Measurements from ENCODE around the gene PAEP. TPM values are rescaled to one million over a fixed set of nuclear protein-coding genes. Genes with fewer than 3 reads are reported as not detected.

PAEP gene
- total and polyA plus RNA-seq, 7 donors: not detected

- Histone ChIP-seq H3K9me3 (no peaks in the 10 kb centered on the region), H3K4me1 (no peaks in the 10 kb centered on the region), H3K27ac (no peak within 1 kb of the TSS), H3K36me3 (no peaks in the 10 kb centered on the region), H3K4me3 (no peak within 1 kb of the TSS), H3K27me3 (peaks cover 5 to 36% (median 14%) of the 10 kb centered on the region in 3 donors)
- no peak for DNase-seq
- intact Hi-C loops (cut with DNase I): no loop called here
- TF ChIP-seq, protein P1, sequence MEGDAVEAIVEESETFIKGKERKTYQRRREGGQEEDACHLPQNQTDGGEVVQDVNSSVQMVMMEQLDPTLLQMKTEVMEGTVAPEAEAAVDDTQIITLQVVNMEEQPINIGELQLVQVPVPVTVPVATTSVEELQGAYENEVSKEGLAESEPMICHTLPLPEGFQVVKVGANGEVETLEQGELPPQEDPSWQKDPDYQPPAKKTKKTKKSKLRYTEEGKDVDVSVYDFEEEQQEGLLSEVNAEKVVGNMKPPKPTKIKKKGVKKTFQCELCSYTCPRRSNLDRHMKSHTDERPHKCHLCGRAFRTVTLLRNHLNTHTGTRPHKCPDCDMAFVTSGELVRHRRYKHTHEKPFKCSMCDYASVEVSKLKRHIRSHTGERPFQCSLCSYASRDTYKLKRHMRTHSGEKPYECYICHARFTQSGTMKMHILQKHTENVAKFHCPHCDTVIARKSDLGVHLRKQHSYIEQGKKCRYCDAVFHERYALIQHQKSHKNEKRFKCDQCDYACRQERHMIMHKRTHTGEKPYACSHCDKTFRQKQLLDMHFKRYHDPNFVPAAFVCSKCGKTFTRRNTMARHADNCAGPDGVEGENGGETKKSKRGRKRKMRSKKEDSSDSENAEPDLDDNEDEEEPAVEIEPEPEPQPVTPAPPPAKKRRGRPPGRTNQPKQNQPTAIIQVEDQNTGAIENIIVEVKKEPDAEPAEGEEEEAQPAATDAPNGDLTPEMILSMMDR (IDR thresholded peaks at IDR 0.05): no peak
- TF ChIP-seq POLR2A (IDR thresholded peaks at IDR 0.05): no peak
- TF ChIP-seq EP300 (IDR thresholded peaks at IDR 0.05): no peak
- TF ChIP-seq POLR2AphosphoS5 (IDR thresholded peaks at IDR 0.05): no peak
- 89 to 90% methylated on average over 18 of the region's 18 CpGs for WGBS, 2 donors
Measured at GRCh38 chr9:135520916-135521607, 40.5 kb upstream of the PAEP start, which contains the start of gene LCN1. LCN1 (plus strand) TSS chr9:135521440; CDS start chr9:135521498, 58 bp downstream.

DNA sequence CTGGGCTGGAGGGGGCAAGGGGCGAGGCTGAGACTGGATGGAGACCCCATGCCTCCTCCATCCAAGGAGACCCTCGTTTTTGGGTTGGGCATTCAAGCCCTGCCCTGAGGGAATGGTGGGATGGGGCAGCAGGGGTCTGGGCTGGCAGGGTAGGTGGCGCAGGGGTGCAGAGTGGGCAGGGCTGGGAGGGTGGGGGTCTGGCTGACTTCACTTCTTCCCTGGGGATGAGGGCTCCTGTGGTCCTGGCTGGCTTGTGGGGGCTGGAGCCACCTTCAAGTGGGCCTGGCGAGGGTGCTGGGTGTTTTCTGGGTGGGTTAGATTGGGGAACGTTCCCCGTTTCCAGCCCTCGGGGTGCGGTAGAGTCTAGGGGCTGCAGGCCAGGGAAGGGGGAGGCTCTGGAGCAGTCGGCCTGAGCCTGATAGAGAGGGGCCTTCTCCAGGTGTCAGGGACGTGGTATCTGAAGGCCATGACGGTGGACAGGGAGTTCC, 39.9 kb upstream of the PAEP start:
- no peak overlapping the region for H3K27ac ChIP-seq
- peaks cover 5 to 42% (median 16%) of the 10 kb centered on the region in 3 donors for H3K27me3 ChIP-seq
- peak; percentile 26 for DNase-seq
- no peaks in the 10 kb centered on the region for H3K4me1 ChIP-seq
- no peaks in the 10 kb centered on the region for H3K36me3 ChIP-seq
- no peaks in the 10 kb centered on the region for H3K9me3 ChIP-seq
- H3K4me3 ChIP-seq: no peak overlapping the region
- 78 to 87% methylated on average over 11 of the region's 11 CpGs for WGBS, 2 donors
- intact Hi-C loops (cut with DNase I): no loop called here
- TF ChIP-seq POLR2AphosphoS5 (IDR thresholded peaks at IDR 0.05): no peak
- no peak for TF ChIP-seq POLR2A (IDR thresholded peaks at IDR 0.05)
- TF ChIP-seq, protein P1 (IDR thresholded peaks at IDR 0.05): no peak
- TF ChIP-seq EP300 (IDR thresholded peaks at IDR 0.05): no peak

DNA sequence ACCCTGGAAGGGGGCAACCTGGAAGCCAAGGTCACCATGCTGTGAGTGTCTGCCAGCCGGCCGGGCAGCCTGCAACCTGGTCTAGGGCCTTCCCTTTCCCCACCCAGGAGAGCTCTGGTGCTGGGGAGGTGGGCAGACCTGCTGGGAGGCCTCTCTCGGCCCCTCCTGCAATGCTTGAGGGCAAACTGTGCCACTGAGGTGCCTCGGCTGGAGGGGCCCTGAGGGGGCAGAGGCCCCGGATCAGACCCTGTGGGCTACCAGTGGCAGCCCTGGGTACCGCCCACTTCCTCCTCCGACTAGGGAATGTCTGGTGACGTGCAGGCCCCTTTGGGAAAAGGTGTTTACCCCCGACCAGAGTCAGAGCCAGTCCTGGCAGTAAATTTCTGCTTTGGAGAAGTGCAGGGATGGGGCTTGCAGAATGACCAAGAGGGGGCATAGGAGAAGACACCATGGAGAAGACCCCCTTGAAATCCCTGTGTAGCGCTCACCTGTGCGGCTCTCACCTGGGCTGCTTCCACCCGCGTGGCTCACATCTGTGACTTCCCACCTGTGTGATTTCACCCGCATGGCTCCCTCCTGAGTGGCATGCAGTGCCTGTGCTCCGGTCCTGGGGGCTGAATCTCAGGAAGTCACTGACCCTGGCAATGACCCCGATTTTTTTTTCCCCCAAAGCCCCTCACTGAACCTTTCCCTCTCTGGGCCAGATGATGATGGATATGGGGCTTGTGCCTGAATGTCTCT, 39.2 kb upstream of the PAEP start:
- WGBS, 2 donors: 59 to 73% methylated on average over 16 of the region's 16 CpGs
- no peak overlapping the region for H3K27ac ChIP-seq
- TF ChIP-seq POLR2A (IDR thresholded peaks at IDR 0.05) (no peak), EP300 (IDR thresholded peaks at IDR 0.05) (no peak), POLR2AphosphoS5 (IDR thresholded peaks at IDR 0.05) (no peak)
- TF ChIP-seq, protein P1 (IDR thresholded peaks at IDR 0.05): no peak
- peak; percentile 20 for DNase-seq
- intact Hi-C loops (cut with DNase I): no loop called here
- H3K4me1 ChIP-seq: no peaks in the 10 kb centered on the region
- no peaks in the 10 kb centered on the region for H3K9me3 ChIP-seq
- peaks cover 5 to 47% (median 22%) of the 10 kb centered on the region in 3 donors for H3K27me3 ChIP-seq
- no peak overlapping the region for H3K4me3 ChIP-seq
- no peaks in the 10 kb centered on the region for H3K36me3 ChIP-seq

DNA sequence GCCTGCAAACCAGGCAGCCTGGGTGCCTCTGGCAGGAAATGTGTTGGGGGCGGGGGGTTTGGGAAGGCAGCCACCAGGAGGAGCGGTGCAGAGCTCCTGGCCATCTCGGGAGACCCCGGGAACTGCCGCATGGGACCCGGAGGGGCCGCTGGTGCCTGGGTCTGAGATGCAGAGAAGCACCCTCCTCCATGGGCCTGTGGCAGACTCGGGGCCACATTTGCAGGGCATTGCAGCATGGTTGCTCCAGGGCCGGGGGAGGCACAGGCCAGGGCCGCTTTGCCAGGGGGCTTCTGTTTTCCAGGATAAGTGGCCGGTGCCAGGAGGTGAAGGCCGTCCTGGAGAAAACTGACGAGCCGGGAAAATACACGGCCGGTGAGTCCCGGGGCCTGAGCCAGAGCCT, 38.6 kb upstream of the PAEP start:
- Histone ChIP-seq H3K27ac (no peak overlapping the region), H3K4me3 (no peak overlapping the region), H3K4me1 (no peaks in the 10 kb centered on the region), H3K36me3 (no peaks in the 10 kb centered on the region), H3K9me3 (no peaks in the 10 kb centered on the region), H3K27me3 (peaks cover 5 to 51% (median 23%) of the 10 kb centered on the region in 3 donors)
- DNase-seq: peak; percentile 56
- intact Hi-C loops (cut with DNase I): no loop called here
- TF ChIP-seq POLR2A (IDR thresholded peaks at IDR 0.05) (no peak), POLR2AphosphoS5 (IDR thresholded peaks at IDR 0.05) (no peak), EP300 (IDR thresholded peaks at IDR 0.05) (no peak)
- TF ChIP-seq, protein P1 (IDR thresholded peaks at IDR 0.05): no peak
- 75 to 76% methylated on average over 17 of the region's 17 CpGs for WGBS, 2 donors
